ENCODE results near the gene SLC35B2.

Gene SLC35B2

DNA sequence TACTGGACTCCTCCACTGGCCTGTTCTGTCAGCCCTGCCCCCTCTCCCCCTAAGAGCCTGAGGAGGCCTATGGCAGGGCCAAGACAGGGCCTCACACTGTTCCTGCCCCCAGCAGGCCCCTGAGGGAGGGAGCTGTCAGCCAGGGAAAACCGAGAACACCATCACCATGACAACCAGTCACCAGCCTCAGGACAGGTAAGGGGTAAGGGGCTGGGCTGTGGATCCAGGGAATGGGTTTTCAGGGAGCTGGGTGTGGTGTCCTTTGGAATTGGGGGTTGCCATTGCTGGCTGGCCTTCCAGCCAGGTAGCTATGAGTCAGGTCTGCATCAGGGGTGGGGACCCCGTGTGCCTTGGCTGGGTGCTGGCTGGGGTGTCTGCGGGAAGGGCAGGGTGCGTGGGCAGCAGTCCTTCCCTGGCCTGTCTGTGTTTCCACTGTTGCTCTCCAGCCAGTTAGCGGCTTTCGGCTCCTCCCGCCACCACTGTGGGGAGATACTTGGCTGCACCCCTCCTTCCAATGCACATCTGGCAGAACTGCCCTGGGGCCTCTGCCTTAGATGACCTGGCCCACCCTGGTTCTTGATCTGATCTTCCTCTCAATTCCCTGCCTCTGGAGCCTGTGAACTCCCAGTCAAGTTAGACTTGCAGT is 30.1 kb downstream of the SLC35B2 start:
- TF ChIP-seq, protein P1, sequence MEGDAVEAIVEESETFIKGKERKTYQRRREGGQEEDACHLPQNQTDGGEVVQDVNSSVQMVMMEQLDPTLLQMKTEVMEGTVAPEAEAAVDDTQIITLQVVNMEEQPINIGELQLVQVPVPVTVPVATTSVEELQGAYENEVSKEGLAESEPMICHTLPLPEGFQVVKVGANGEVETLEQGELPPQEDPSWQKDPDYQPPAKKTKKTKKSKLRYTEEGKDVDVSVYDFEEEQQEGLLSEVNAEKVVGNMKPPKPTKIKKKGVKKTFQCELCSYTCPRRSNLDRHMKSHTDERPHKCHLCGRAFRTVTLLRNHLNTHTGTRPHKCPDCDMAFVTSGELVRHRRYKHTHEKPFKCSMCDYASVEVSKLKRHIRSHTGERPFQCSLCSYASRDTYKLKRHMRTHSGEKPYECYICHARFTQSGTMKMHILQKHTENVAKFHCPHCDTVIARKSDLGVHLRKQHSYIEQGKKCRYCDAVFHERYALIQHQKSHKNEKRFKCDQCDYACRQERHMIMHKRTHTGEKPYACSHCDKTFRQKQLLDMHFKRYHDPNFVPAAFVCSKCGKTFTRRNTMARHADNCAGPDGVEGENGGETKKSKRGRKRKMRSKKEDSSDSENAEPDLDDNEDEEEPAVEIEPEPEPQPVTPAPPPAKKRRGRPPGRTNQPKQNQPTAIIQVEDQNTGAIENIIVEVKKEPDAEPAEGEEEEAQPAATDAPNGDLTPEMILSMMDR (IDR thresholded peaks at IDR 0.05; ENCODE audit: insufficient read depth, low read depth, low read length, missing control alignments) = no peak
- H3K4me3 ChIP-seq (ENCODE audit: low read length) = no peak overlapping the region
- DNase-seq (ENCODE audit: low read depth) = no peak

DNA sequence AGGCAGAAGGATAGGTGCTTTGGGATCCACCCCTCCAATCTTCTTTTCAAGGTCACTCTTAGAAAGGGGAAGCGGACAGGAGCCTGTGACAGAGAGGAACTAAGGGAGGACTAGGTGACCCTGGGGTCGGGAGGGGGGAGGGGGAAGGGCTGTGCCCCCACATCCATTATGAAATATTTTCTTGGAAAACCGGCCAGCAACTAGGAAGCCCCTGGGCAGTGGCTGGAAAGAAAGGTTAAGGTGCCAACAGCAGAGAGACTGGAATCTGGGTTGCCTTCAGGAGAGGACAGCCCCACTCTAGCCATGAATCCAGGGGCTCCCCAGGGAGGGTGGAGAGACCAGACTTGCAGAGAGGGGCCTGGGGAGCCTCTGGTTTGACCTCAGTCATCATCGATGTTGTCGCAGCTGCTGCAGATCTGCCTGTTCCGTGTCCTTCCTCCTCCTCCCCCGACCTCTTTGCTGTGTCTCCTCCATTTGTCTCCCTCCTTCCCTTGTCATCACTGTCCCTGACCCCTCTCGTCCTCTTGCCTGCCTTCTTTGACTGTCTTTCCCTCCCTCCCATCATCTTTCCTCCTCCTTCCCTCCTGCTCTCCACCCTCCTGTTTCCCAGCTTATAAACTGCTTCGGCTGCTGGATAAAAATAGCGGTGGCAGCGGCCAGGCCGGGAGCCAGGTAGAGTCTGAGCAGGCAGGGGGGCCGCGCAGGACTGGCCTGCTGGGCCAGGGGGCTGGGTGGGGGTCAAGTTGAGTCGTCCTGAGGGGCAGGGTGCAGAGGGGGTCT is 30.8 kb downstream of the SLC35B2 start:
- no peak overlapping the region for H3K4me3 ChIP-seq (ENCODE audit: low read length)
- TF ChIP-seq, protein P1 (IDR thresholded peaks at IDR 0.05; ENCODE audit: insufficient read depth, low read depth, low read length, missing control alignments) = no peak
- no peak for DNase-seq (ENCODE audit: low read depth)

DNA sequence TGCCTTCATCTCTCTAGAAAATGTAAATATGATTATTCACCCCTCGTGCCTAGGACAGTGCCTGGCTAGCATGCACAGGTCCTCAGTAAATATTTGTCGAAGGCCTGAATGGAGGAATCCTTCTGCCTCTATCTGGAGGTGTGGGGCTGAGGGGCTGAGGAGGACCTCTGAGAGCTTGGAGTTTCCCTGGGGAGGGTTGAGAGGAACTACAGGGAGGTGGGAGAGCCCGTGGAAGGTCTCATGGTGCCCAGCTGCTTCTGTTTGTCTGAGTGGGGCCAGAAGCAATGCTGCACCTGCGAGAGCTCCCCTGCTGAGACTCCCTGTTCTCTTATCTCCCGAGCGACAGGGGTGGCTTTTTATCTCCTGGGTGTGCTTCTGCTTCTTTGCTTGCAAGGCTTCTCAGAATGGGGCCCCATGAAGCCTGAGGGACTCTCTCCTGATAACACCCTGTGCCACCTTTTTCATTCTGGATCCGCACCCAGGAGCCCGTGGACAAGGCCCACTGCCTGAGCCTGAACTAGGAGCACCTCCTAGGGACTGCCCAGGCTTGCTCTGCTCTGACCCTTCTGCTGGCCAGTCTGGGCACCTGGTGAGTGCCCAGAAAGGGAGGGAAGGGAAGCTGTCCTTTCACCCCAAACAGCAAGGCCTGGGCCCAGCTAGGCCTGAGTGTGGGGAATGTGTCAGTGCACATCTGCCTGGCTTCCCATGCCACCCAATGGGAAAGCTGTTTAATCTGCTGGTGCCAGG is 31.6 kb downstream of the SLC35B2 start:
- TF ChIP-seq, protein P1 (IDR thresholded peaks at IDR 0.05; ENCODE audit: insufficient read depth, low read depth, low read length, missing control alignments) = no peak
- DNase-seq (ENCODE audit: low read depth) = no peak
- H3K4me3 ChIP-seq (ENCODE audit: low read length) = no peak overlapping the region

DNA sequence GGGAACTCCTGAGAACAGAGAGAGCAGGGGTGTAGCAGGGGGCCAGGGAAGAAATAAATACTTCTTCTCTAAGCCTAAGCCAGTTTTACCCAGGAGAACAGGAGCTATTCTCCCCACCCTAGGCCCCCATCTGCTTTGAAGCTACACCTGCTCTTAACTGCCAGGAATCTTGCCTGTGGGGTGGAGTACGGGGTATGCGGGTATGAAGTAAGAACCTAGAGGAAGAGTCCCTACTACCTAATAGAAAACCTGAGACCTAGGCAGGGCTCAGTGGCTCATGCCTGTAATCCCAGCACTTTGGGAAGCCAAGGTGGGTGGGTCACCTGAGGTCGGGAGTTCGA is 32.4 kb downstream of the SLC35B2 start:
- DNase-seq (ENCODE audit: low read depth) = no peak
- H3K4me3 ChIP-seq (ENCODE audit: low read length) = no peak overlapping the region
- TF ChIP-seq, protein P1 (IDR thresholded peaks at IDR 0.05; ENCODE audit: insufficient read depth, low read depth, low read length, missing control alignments) = no peak

DNA sequence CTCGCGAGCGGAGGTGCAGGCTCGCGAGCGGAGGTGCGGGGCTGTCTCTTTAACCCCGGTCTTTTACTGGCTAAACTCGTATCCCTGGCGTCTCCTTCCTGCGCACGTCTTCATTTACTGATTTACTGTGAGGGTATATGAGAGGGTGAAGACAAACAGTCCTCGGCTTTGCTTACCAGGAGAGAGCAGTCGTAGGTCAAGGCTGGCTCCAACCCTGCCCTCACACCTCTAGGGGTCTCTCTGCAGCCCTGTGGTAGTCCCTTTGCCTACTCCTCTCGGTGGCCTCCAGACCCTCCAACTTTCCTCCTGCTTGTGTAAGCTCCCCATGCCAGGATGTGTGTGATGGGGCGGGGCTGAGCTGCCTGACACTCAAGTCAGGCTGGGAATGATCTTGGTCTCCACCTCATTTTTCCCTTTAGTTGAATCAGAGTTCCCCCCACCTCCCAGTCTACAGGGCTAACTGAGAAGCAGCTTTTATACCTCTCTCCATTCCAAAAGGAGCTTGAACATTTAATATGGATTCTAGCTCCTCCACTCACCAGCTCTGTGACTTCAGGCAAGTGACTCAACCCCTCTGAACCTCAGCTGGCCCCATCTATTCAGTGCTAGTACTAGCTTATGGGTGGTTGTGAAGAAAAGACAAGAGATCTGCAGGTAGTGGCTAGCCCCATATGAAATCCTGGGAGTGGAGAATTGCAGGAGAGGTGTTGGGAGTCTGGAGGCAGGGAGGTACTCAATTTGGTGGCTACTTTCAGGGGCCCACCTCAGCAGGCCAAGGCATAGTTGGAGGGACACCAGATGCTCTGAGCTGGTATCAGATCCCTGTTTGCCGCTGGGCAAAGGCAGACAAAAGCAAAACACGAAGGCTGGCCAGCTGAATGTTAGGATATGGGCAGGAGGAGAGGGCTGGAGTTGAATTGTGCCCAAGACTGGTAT is 33.0 kb downstream of the SLC35B2 start:
- H3K4me3 ChIP-seq (ENCODE audit: low read length) = peak overlapping the region; percentile 55
- TF ChIP-seq, protein P1 (IDR thresholded peaks at IDR 0.05; ENCODE audit: insufficient read depth, low read depth, low read length, missing control alignments) = no peak
- peak; percentile 52 for DNase-seq (ENCODE audit: low read depth)

DNA sequence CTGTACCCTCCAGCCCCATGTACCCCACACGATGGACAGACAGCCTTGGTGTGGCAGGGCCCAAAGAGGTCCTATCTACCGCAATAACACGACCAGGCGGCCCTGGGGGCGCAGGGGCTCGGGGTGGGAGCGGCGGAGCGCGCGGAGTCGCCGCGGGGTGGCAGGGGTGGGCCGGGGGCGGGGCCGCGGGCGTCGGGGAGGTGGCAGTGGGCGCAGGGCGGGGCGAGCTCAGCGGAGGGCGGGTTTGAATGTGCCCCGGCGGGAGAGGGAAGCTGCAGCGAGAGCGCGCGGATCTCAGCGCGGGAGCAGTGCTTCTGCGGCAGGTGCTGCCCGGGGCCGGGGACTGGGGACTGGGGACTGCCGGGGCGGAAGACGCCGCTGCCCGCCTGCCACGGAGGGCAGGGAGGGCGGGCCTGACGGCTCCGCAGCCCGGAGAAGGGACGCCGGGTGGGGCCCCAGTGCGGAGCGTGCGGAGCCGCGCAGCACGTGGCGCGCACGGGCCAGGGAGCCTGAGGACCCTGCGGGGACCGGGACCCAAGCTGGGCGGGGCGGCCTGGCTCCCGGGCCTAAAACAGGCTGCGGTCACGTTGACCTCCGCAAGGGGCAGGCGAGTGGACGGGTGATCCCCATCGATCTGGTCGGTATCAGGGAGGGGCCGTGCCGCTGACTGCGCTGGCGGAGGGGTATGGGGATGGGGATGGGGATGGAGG is 33.9 kb downstream of the SLC35B2 start, which contains the start of gene SLC29A1:
SLC29A1 (plus strand) TSS at position 277 of the 710 bp plus-strand sequence. CDS start 3,719 bp downstream, outside the sequence.
- peak within 1 kb of the TSS; percentile 55 for H3K4me3 ChIP-seq (ENCODE audit: low read length)
- TF ChIP-seq, protein P1 (IDR thresholded peaks at IDR 0.05; ENCODE audit: insufficient read depth, low read depth, low read length, missing control alignments) = no peak
- peak; percentile 69 for DNase-seq (ENCODE audit: low read depth)
